MM.1S (cell line): Measurements from ENCODE around the gene MMP13.

ENCODE experiments used
- CTCF ChIP-seq: fragments of 300-600 bp; sonication (generic); IDR thresholded peaks from 2 replicates; pipeline ENCODE4 v1.5.1; 2016; ENCODE audit warnings: antibody characterized with exemption, low read length, mixed read lengths
- EZH2 ChIP-seq: fragments of 300-600 bp; sonication (generic); optimal IDR thresholded peaks from 2 replicates; pipeline ENCODE3; 2017; ENCODE audit warnings: low read depth, mild to moderate bottlenecking, antibody characterized with exemption, low read length, mixed read lengths

- TF ChIP-seq EZH2 (no peak), CTCF (no peak)
Observed at GRCh38 chr11:102921587-102922220, 33.8 kb downstream of the MMP13 start.
